VCaP (cell line): ENCODE results near the gene BICRAL.
"Not testable (repeated sequence)": the region's sequence is repeated elsewhere in the genome, so short reads cannot be mapped to it uniquely, and the experiment has no call there.

ENCODE experiments used
- H3K27ac ChIP-seq: fragments of 450-650 bp; 2 replicates; pipeline ENCODE4 v1.5.1; 2017
- TF ChIP-seq, protein P1 (sequence below): fragments of 450-650 bp; conservative IDR thresholded peaks from 2 replicates; pipeline ENCODE4 v1.5.1; 2017; ENCODE audit warnings: mild to moderate bottlenecking, moderate library complexity

Gene BICRAL

DNA sequence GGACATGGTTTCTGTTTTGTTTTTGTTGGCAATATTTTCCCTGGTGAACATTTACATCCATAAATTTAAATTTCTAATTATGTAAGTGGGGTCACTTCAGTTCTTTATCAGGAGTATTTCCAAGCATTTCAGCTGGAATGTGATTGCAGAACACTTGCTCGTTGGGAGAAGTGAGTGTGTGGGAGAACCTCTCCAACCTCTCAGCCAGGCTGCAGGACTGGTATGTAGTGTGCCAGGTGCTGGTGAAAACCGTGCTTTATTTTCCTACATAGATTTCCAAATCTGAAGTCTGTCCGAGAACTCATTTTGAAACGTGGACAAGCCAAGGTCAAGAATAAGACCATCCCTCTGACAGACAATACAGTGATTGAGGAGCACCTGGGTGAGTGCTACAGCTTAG, 103.8 kb downstream of the BICRAL start:
- TF ChIP-seq, protein P1, sequence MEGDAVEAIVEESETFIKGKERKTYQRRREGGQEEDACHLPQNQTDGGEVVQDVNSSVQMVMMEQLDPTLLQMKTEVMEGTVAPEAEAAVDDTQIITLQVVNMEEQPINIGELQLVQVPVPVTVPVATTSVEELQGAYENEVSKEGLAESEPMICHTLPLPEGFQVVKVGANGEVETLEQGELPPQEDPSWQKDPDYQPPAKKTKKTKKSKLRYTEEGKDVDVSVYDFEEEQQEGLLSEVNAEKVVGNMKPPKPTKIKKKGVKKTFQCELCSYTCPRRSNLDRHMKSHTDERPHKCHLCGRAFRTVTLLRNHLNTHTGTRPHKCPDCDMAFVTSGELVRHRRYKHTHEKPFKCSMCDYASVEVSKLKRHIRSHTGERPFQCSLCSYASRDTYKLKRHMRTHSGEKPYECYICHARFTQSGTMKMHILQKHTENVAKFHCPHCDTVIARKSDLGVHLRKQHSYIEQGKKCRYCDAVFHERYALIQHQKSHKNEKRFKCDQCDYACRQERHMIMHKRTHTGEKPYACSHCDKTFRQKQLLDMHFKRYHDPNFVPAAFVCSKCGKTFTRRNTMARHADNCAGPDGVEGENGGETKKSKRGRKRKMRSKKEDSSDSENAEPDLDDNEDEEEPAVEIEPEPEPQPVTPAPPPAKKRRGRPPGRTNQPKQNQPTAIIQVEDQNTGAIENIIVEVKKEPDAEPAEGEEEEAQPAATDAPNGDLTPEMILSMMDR, result no peak
- no peak overlapping the region for H3K27ac ChIP-seq

- not testable (repeated sequence) for H3K27ac ChIP-seq
Observed at GRCh38 chr6:42888201-42888600, 106.3 kb downstream of the BICRAL start.

DNA sequence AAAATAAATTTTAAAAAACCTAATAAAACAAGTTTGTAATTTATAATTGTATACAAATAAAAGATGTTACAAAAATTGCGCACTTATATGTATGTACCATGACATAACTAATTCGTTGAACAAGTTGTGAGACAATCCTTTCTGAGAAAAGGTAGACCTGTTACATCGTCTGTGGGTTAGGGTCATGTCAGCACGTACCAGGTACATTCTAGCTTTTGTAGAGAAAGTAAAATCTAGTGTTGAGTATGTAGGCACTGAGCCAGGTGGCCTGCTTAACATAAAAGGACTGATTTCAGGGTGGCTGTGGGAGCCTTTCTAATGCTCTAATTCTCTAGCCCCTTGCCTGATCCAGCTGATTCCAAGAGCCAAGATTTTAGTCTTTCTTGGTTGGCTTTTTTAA, 108.0 kb downstream of the BICRAL start:
- peak overlapping the region; percentile 91 for H3K27ac ChIP-seq
- TF ChIP-seq, protein P1, result no peak

DNA sequence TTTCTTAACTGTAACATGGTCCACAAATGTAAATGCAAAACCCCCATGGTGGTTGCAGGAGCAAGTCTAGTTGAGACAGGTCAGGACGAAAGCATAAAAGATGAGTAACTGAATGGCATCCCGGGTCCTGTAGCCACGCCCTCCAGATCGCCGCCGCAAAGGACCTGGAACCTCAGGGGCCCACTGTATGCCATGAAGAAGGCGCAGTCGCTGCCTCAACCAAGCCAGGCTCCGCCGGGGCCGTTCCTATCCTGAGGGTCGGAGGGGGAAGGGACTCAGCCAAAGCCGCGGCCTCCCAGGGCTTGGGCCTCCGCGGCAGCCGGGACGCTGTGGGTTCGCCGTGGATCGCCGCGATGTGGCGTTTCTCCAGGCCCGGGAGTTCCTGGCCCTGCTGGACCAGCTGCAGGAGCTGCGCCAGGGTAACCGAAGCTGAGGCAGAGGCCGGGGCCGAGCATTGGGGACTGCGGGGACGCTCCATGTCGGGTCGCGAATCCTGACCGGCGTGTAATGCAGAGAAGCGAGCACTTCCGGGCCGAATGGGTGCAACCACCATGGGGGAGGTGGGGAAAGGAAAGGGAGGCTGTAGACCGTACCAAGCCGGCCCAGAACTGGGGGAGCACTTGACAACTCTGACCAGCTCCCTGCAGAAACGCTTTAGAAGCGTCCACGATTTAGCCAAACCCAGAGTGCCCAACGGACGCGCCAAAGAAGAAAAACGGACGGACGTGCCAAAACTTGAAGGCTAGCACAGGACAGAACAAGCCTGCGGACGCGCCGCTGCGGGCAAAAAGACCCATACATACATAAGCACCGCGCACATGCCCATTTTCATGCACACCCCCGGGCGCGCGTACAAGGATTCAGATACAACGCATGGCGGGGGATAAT, 108.7 kb downstream of the BICRAL start:
- TF ChIP-seq, protein P1, result no peak
- peak overlapping the region; percentile 91 for H3K27ac ChIP-seq

GRCh38 chr6:42891199-42891722, 109.4 kb downstream of the BICRAL start:
- TF ChIP-seq, protein P1, result no peak
- H3K27ac ChIP-seq, result peak overlapping the region; percentile 91

DNA sequence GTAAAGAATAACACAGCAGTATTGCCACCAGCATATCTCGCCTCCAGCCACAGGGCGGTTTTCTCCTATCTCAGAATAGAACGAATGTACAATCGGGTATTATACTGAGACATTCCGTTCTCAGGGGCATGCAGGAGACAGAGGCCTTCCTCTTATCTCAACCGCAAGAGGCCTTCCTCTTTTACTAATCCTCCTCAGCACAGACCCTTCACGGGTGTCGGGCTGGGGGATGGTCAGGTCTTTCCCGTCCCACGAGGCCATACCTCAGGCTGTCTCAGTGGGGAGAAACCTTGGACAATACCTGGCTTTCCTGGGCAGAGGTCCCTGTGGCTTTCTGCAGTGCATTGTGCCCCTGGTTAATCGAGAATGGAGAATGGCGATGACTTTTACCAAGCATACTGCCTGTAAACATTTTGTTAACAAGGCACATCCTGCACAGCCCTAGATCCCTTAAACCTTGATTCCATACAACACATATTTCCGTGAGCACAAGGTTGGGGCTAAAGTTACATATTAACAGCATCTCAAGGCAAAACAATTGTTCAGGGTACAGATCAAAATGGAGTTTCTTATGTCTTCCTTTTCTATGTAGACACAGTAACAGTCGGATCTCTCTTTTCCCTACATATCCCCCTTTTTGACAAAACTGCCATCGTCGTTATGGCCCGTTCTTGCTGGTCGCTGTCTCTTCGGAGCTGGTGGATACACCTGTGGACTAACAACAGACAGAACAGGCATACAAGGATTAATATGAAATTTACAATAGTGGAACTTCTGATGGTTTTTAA, 112.4 kb downstream of the BICRAL start:
- not testable (repeated sequence) for H3K27ac ChIP-seq

DNA sequence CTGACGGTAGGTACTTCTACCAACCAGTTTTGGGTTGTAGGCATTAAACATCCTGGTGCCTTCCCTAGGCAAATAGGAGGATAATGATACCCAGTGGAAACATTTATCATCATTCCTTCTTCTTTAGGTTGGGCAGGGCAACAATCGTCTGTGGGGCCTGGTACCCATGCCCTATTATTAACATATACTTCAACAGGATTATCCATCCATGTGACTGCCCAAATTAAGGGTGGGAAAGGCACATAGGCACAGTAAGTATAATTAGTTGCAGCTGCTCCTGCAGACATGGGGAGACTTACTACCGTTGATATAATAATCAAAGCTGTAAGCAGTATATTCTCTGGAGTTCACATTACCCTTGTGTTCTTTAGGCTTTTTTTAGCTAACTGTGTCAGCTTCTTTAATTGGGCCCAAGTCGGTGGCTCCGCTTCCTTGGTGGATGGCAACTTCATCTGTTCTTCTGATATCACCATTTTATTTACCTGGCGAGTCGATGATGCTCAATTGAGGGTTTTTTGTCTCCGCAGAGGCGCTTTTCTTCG, 114.4 kb downstream of the BICRAL start:
- peak overlapping the region; percentile 61; the same call in 1 of the 2 replicates for H3K27ac ChIP-seq
- TF ChIP-seq, protein P1, result no peak

DNA sequence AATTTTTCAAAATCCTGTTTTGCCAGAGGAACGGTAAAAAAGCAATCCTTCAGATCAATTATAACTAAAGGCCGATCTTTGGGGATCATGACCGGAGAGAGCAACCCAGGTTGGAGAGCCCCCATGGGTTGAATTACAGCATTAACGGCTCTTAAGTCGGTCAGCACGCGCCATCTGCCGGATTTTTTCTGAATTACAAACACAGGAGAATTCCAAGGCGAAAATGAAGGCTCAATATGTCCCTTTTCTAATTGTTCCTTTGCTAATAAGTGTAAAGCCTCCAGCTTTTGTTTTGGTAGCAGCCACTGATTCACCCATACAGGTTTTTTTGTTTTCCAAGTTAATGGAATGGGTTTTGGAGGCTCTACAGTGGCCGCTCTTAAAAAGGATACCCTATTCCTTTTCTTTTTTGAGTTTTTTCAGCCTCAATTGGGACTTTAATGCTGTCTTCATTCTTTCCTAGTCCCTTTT, 117.1 kb downstream of the BICRAL start:
- TF ChIP-seq, protein P1, result peak; percentile 70
- peak overlapping the region; percentile 61 for H3K27ac ChIP-seq
